Stimulated activated naive CD8-positive, alpha-beta T cell treated with anti-CD3 and anti-CD28 coated beads, Interleukin-15, Interleukin-2, amounts not matched to agents 100 ng/mL and 50 ng/mL, for 24 hours (primary cell): ENCODE data around the gene SPATA31D1.
"Not testable (repeated sequence)": the region's sequence is repeated elsewhere in the genome, so short reads cannot be mapped to it uniquely, and the experiment has no call there.

ENCODE experiments used
- H3K27ac Mint-ChIP-seq: one replicate; pipeline ENCODE4 v1.8.0; 2021; ENCODE audit warnings: mild to moderate bottlenecking, mixed read lengths
- H3K27me3 Mint-ChIP-seq: one replicate; pipeline ENCODE4 v1.8.0; 2021; ENCODE audit warnings: mixed read lengths
- H3K36me3 Mint-ChIP-seq: one replicate; pipeline ENCODE4 v1.8.0; 2021; ENCODE audit warnings: low read depth, mixed read lengths
- H3K4me1 Mint-ChIP-seq: one replicate; pipeline ENCODE4 v1.8.0; 2021; ENCODE audit warnings: low read depth, mixed read lengths
- H3K4me3 Mint-ChIP-seq: one replicate; pipeline ENCODE4 v1.8.0; 2021; ENCODE audit warnings: mild to moderate bottlenecking, mixed read lengths
- H3K9me3 Mint-ChIP-seq: one replicate; pipeline ENCODE4 v1.8.0; 2021; ENCODE audit warnings: mixed read lengths

SPATA31D1 gene

GRCh38 chr9:81988472-81988871, at the start of gene SPATA31D1:
TSS of gene SPATA31D1 (plus strand) at chr9:81988772. CDS start at chr9:81988819, 47 bp downstream.
- not testable (repeated sequence) for H3K4me3 Mint-ChIP-seq, H3K27me3 Mint-ChIP-seq, H3K36me3 Mint-ChIP-seq, H3K9me3 Mint-ChIP-seq, H3K27ac Mint-ChIP-seq, H3K4me1 Mint-ChIP-seq

- H3K27ac Mint-ChIP-seq, H3K36me3 Mint-ChIP-seq, H3K4me3 Mint-ChIP-seq, H3K9me3 Mint-ChIP-seq, H3K4me1 Mint-ChIP-seq, H3K27me3 Mint-ChIP-seq: not testable (repeated sequence)
Observed at GRCh38 chr9:81943393-81943792, 45.2 kb upstream of the SPATA31D1 start, which contains the start of gene SPATA31D3. TSS of gene SPATA31D3 (plus strand) at chr9:81943500. CDS start at chr9:81943586, 86 bp downstream.

GRCh38 chr9:81948650-81949049, 39.9 kb upstream of the SPATA31D1 start:
- peaks cover 12% of the 10 kb centered on the region for H3K9me3 Mint-ChIP-seq
- not testable (repeated sequence) for H3K36me3 Mint-ChIP-seq, H3K27me3 Mint-ChIP-seq, H3K27ac Mint-ChIP-seq, H3K4me3 Mint-ChIP-seq, H3K4me1 Mint-ChIP-seq

GRCh38 chr9:81953096-81953495, 35.5 kb upstream of the SPATA31D1 start:
- no peaks in the 10 kb centered on the region for H3K27me3 Mint-ChIP-seq
- peaks cover 3% of the 10 kb centered on the region for H3K36me3 Mint-ChIP-seq
- peaks cover 34% of the 10 kb centered on the region for H3K9me3 Mint-ChIP-seq
- H3K4me3 Mint-ChIP-seq = no peak overlapping the region
- H3K27ac Mint-ChIP-seq = no peak overlapping the region
- no peaks in the 10 kb centered on the region for H3K4me1 Mint-ChIP-seq

- no peaks in the 10 kb centered on the region for H3K4me1 Mint-ChIP-seq
- no peaks in the 10 kb centered on the region for H3K27me3 Mint-ChIP-seq
- H3K4me3 Mint-ChIP-seq = no peak overlapping the region
- H3K36me3 Mint-ChIP-seq = peaks cover 3% of the 10 kb centered on the region
- no peak overlapping the region for H3K27ac Mint-ChIP-seq
- H3K9me3 Mint-ChIP-seq = peaks cover 34% of the 10 kb centered on the region
Observed at GRCh38 chr9:81955625-81956024, 32.9 kb upstream of the SPATA31D1 start.

- H3K27me3 Mint-ChIP-seq = peaks cover 5% of the 10 kb centered on the region
- no peaks in the 10 kb centered on the region for H3K36me3 Mint-ChIP-seq
- H3K9me3 Mint-ChIP-seq = peaks cover 4% of the 10 kb centered on the region
- H3K27ac Mint-ChIP-seq = no peak overlapping the region
- no peak overlapping the region for H3K4me3 Mint-ChIP-seq
- no peaks in the 10 kb centered on the region for H3K4me1 Mint-ChIP-seq
Observed at GRCh38 chr9:81964218-81965171, 24.1 kb upstream of the SPATA31D1 start.

- Mint-ChIP-seq H3K27ac (no peak overlapping the region), H3K9me3 (peaks cover 12% of the 10 kb centered on the region), H3K4me1 (no peaks in the 10 kb centered on the region), H3K27me3 (peaks cover 5% of the 10 kb centered on the region), H3K4me3 (no peak overlapping the region), H3K36me3 (no peaks in the 10 kb centered on the region)
Observed at GRCh38 chr9:81968026-81968425, 20.5 kb upstream of the SPATA31D1 start.

GRCh38 chr9:81969971-81970370, 18.6 kb upstream of the SPATA31D1 start:
- peaks cover 15% of the 10 kb centered on the region for H3K9me3 Mint-ChIP-seq
- no peak overlapping the region for H3K27ac Mint-ChIP-seq
- no peaks in the 10 kb centered on the region for H3K4me1 Mint-ChIP-seq
- H3K27me3 Mint-ChIP-seq = peaks cover 5% of the 10 kb centered on the region
- H3K4me3 Mint-ChIP-seq = no peak overlapping the region
- H3K36me3 Mint-ChIP-seq = no peaks in the 10 kb centered on the region

- peaks cover 5% of the 10 kb centered on the region for H3K27me3 Mint-ChIP-seq
- H3K4me3 Mint-ChIP-seq = no peak overlapping the region
- peaks cover 23% of the 10 kb centered on the region for H3K9me3 Mint-ChIP-seq
- no peaks in the 10 kb centered on the region for H3K36me3 Mint-ChIP-seq
- no peaks in the 10 kb centered on the region for H3K4me1 Mint-ChIP-seq
- H3K27ac Mint-ChIP-seq = no peak overlapping the region
Observed at GRCh38 chr9:81971727-81972126, 16.8 kb upstream of the SPATA31D1 start.

- H3K27me3 Mint-ChIP-seq = no peaks in the 10 kb centered on the region
- no peak overlapping the region for H3K27ac Mint-ChIP-seq
- H3K4me3 Mint-ChIP-seq = no peak overlapping the region
- no peaks in the 10 kb centered on the region for H3K4me1 Mint-ChIP-seq
- no peaks in the 10 kb centered on the region for H3K36me3 Mint-ChIP-seq
- peaks cover 19% of the 10 kb centered on the region for H3K9me3 Mint-ChIP-seq
Observed at GRCh38 chr9:81974764-81975163, 13.8 kb upstream of the SPATA31D1 start.

- H3K4me3 Mint-ChIP-seq = no peak overlapping the region
Observed at GRCh38 chr9:81976351-81976750, 12.2 kb upstream of the SPATA31D1 start.

GRCh38 chr9:81979196-81979595, 9.4 kb upstream of the SPATA31D1 start:
- no peaks in the 10 kb centered on the region for H3K4me1 Mint-ChIP-seq
- H3K4me3 Mint-ChIP-seq = no peak overlapping the region
- no peaks in the 10 kb centered on the region for H3K36me3 Mint-ChIP-seq
- H3K27ac Mint-ChIP-seq = no peak overlapping the region
- peaks cover 11% of the 10 kb centered on the region for H3K9me3 Mint-ChIP-seq
- H3K27me3 Mint-ChIP-seq = no peaks in the 10 kb centered on the region

More at GRCh38 chr9:81976351-81976750, 12.2 kb upstream of the SPATA31D1 start:
- H3K4me1 Mint-ChIP-seq = no peaks in the 10 kb centered on the region
- peaks cover 11% of the 10 kb centered on the region for H3K9me3 Mint-ChIP-seq
- H3K27ac Mint-ChIP-seq = no peak overlapping the region
- H3K27me3 Mint-ChIP-seq = no peaks in the 10 kb centered on the region
- no peaks in the 10 kb centered on the region for H3K36me3 Mint-ChIP-seq

GRCh38 chr9:81980568-81980967, 8.0 kb upstream of the SPATA31D1 start:
- Mint-ChIP-seq H3K27me3 (no peaks in the 10 kb centered on the region), H3K4me1 (no peaks in the 10 kb centered on the region), H3K4me3 (no peak overlapping the region), H3K27ac (no peak overlapping the region), H3K36me3 (no peaks in the 10 kb centered on the region), H3K9me3 (peaks cover 5% of the 10 kb centered on the region)

- no peaks in the 10 kb centered on the region for H3K36me3 Mint-ChIP-seq
Observed at GRCh38 chr9:81981883-81982282, 6.7 kb upstream of the SPATA31D1 start.

GRCh38 chr9:81984928-81985327, 3.6 kb upstream of the SPATA31D1 start:
- H3K4me3 Mint-ChIP-seq = no peak overlapping the region
- H3K9me3 Mint-ChIP-seq = no peaks in the 10 kb centered on the region

More at GRCh38 chr9:81981883-81982282, 6.7 kb upstream of the SPATA31D1 start:
- no peaks in the 10 kb centered on the region for H3K4me1 Mint-ChIP-seq
- no peak overlapping the region for H3K27ac Mint-ChIP-seq
- no peaks in the 10 kb centered on the region for H3K27me3 Mint-ChIP-seq
- no peak overlapping the region for H3K4me3 Mint-ChIP-seq
- H3K9me3 Mint-ChIP-seq = no peaks in the 10 kb centered on the region

More at GRCh38 chr9:81984928-81985327, 3.6 kb upstream of the SPATA31D1 start:
- no peak overlapping the region for H3K27ac Mint-ChIP-seq
- no peaks in the 10 kb centered on the region for H3K36me3 Mint-ChIP-seq
- H3K27me3 Mint-ChIP-seq = no peaks in the 10 kb centered on the region
- H3K4me1 Mint-ChIP-seq = no peaks in the 10 kb centered on the region
